PC-3 (cell line): ENCODE measurements around the gene NIPBL. TPM values are rescaled to one million over a fixed set of nuclear protein-coding genes. Genes with fewer than 3 reads are reported as not detected.
A peak's percentile ranks its signal among the peaks of the same experiment; 100 is the strongest.

ENCODE experiments used
- ATAC-seq: fragments of 200-7000 bp; cut with Tn5 transposase; 2 replicates; pipeline ENCODE4 v1.9.1; 2020; ENCODE audit warnings: mild to moderate bottlenecking, moderate library complexity
- BruUV-seq: library from RNA; stranded (reverse); fragments of 400-500 nt; replicated peaks from 2 replicates; lab custom pipeline; 2021; lab: Mats Ljungman, UMichigan
- CTCF ChIA-PET: fragments of 300-600 bp; sonication (Branson Sonifier 250); formaldehyde crosslinking; loops from one replicate; lab custom pipeline; 2022; ENCODE audit warnings: antibody characterized with exemption; lab: Charles Lee
- POLR2A ChIA-PET: fragments of 300-600 bp; sonication (Branson Sonifier 250); formaldehyde crosslinking; loops from one replicate; lab custom pipeline; 2022; ENCODE audit warnings: antibody characterized with exemption; ENCODE audit not compliant: unreplicated experiment; lab: Charles Lee
- DNase-seq: peaks from one replicate; pipeline ENCODE4 v3.0.0-alpha.2; 2015
- H2AFZ ChIP-seq: fragments of 300-600 bp; sonication (generic); 2 replicates; pipeline ENCODE4 v1.6.0; 2016; ENCODE audit warnings: antibody characterized with exemption, low read length
- H3F3A ChIP-seq: fragments of 300-600 bp; sonication (generic); one replicate; pipeline ENCODE4 v1.6.0; 2017; ENCODE audit warnings: antibody characterized with exemption, low read length, control low read depth, mild to moderate bottlenecking; ENCODE audit not compliant: unreplicated experiment
- H3K27ac ChIP-seq: fragments of 300-600 bp; sonication (generic); 2 replicates; pipeline ENCODE4 v1.5.1; 2016; ENCODE audit warnings: mild to moderate bottlenecking, low read length
- H3K27me3 ChIP-seq: fragments of 300-600 bp; sonication (generic); 2 replicates; pipeline ENCODE4 v1.6.1; 2016; ENCODE audit warnings: low read length, mixed read lengths
- H3K36me3 ChIP-seq: fragments of 300-600 bp; sonication (generic); 2 replicates; pipeline ENCODE4 v1.6.1; 2016; ENCODE audit warnings: low read depth, mixed run types, low read length, mixed read lengths
- H3K4me1 ChIP-seq: fragments of 300-600 bp; sonication (generic); 2 replicates; pipeline ENCODE4 v1.5.1; 2016; ENCODE audit warnings: low read length; ENCODE audit not compliant: insufficient read depth
- H3K4me2 ChIP-seq: fragments of 300-600 bp; sonication (generic); 2 replicates; pipeline ENCODE4 v1.6.0; 2016; ENCODE audit warnings: low read length
- H3K4me3 ChIP-seq: fragments of 300-600 bp; sonication (generic); 2 replicates; pipeline ENCODE4 v1.5.1; 2016; ENCODE audit warnings: mild to moderate bottlenecking, low read length, mixed read lengths
- H3K79me2 ChIP-seq: fragments of 300-600 bp; sonication (generic); 2 replicates; pipeline ENCODE4 v1.6.1; 2017; ENCODE audit warnings: low read length, mixed read lengths
- H3K9ac ChIP-seq: fragments of 300-600 bp; sonication (generic); 2 replicates; pipeline ENCODE4 v1.6.0; 2016; ENCODE audit warnings: mild to moderate bottlenecking, low read length
- H3K9me2 ChIP-seq: fragments of 300-600 bp; sonication (generic); replicated peaks from 2 replicates; pipeline ENCODE4 v1.6.1; 2016; ENCODE audit warnings: mixed run types, low read length, mixed read lengths
- H3K9me3 ChIP-seq: fragments of 300-600 bp; sonication (generic); 2 replicates; pipeline ENCODE4 v1.6.1; 2016; ENCODE audit warnings: low read length, mixed read lengths
- H4K20me1 ChIP-seq: fragments of 300-600 bp; sonication (generic); 2 replicates; pipeline ENCODE4 v1.6.1; 2016; ENCODE audit warnings: low read length, mixed read lengths
- CTCF ChIP-seq: fragments of 300-600 bp; sonication (generic); conservative IDR thresholded peaks from 2 replicates; pipeline ENCODE4 v1.5.1; 2017; ENCODE audit warnings: antibody characterized with exemption, low read depth, mild to moderate bottlenecking, low read length
- EZH2 ChIP-seq: fragments of 300-600 bp; sonication (generic); IDR thresholded peaks from one replicate; pipeline ENCODE4 v1.6.1; 2017; ENCODE audit warnings: antibody characterized with exemption, mild to moderate bottlenecking, low read length; ENCODE audit not compliant: unreplicated experiment
- EZH2phosphoT487 ChIP-seq: fragments of 300-600 bp; sonication (generic); IDR thresholded peaks from 2 replicates; pipeline ENCODE4 v1.6.1; 2018; ENCODE audit warnings: mild to moderate bottlenecking, antibody characterized with exemption, low read length, borderline replicate concordance
- intact Hi-C: fragments of 100-400 bp; cut with micrococcal nuclease; formaldehyde crosslinking; loops from 2 replicates; pipeline ENCODE4 v1.9.0; 2023
- total RNA-seq: library from RNA; depleted of rRNA; stranded (reverse); fragments of >200 nt; gene quantifications from 2 replicates; pipeline ENCODE4 v1.2.3, GENCODE V29; 2014

NIPBL gene
- total RNA-seq, 1 experiment from 2014 or later = 16.8 TPM

GRCh38 chr5:36938129-36938528 is 61.6 kb downstream of the NIPBL start:
- BruUV-seq = no TSS peak
- DNase-seq (no peak), ATAC-seq (no peak)
- H3K9me3 ChIP-seq = no peaks in the 10 kb centered on the region
- no peaks in the 10 kb centered on the region for H3F3A ChIP-seq
- H3K36me3 ChIP-seq = no peaks in the 10 kb centered on the region
- H3K4me1 ChIP-seq = peaks cover 18% of the 10 kb centered on the region
- H3K79me2 ChIP-seq = peaks cover 86% of the 10 kb centered on the region
- H3K9me2 ChIP-seq = no peaks in the 10 kb centered on the region
- H3K27me3 ChIP-seq = no peaks in the 10 kb centered on the region
- POLR2A ChIA-PET = no interaction called here
- no peak overlapping the region for H3K27ac ChIP-seq
- no peak overlapping the region for H3K4me2 ChIP-seq
- TF ChIP-seq EZH2 (no peak), EZH2phosphoT487 (no peak), CTCF (no peak)
- intact Hi-C loops = no loop called here
- H2AFZ ChIP-seq = no peak overlapping the region
- CTCF ChIA-PET = no interaction called here
- no peak overlapping the region for H3K9ac ChIP-seq
- no peak overlapping the region for H3K4me3 ChIP-seq
- peaks cover 23% of the 10 kb centered on the region; the same call in 1 of the 2 replicates for H4K20me1 ChIP-seq

GRCh38 chr5:36939969-36940858 is 63.6 kb downstream of the NIPBL start:
- DNase-seq = peak; percentile 33
- Histone ChIP-seq H3K4me2 (peak overlapping the region; percentile 51), H4K20me1 (peaks cover 21% of the 10 kb centered on the region; the same call in 1 of the 2 replicates), H3K4me3 (no peak overlapping the region), H3K4me1 (peaks cover 14% of the 10 kb centered on the region), H3K9me3 (no peaks in the 10 kb centered on the region), H3K79me2 (peaks cover 80% of the 10 kb centered on the region), H3K9me2 (no peaks in the 10 kb centered on the region), H3K9ac (no peak overlapping the region), H3K36me3 (no peaks in the 10 kb centered on the region), H3K27me3 (no peaks in the 10 kb centered on the region), H3K27ac (peak overlapping the region; percentile 36), H3F3A (no peaks in the 10 kb centered on the region), H2AFZ (no peak overlapping the region)
- peak; percentile 94 for ATAC-seq
- ChIA-PET POLR2A (no interaction called here), CTCF (no interaction called here)
- intact Hi-C loops = loop anchor here (1.0 kb wide), 1 partner anchor 11 kb away; no protein-coding TSS in a partner anchor
- TF ChIP-seq EZH2phosphoT487 = no peak
- no peak for TF ChIP-seq EZH2
- no TSS peak for BruUV-seq

GRCh38 chr5:36943584-36943983 is 67.0 kb downstream of the NIPBL start:
- CTCF ChIA-PET = no interaction called here
- no peak for ATAC-seq
- Histone ChIP-seq H2AFZ (no peak overlapping the region), H3K4me2 (no peak overlapping the region), H3K27ac (no peak overlapping the region), H3F3A (no peaks in the 10 kb centered on the region), H3K27me3 (no peaks in the 10 kb centered on the region), H3K4me3 (no peak overlapping the region), H4K20me1 (peaks cover 15% of the 10 kb centered on the region), H3K9ac (no peak overlapping the region), H3K79me2 (peaks cover 74% of the 10 kb centered on the region), H3K9me3 (no peaks in the 10 kb centered on the region), H3K9me2 (no peaks in the 10 kb centered on the region), H3K4me1 (peaks cover 34% of the 10 kb centered on the region), H3K36me3 (no peaks in the 10 kb centered on the region)
- POLR2A ChIA-PET = no interaction called here
- DNase-seq = no peak
- TF ChIP-seq EZH2phosphoT487 (no peak), CTCF (no peak), EZH2 (no peak)
- intact Hi-C loops = no loop called here
- no TSS peak for BruUV-seq
